HT1080 (cell line): Measurements from ENCODE around the gene TMPRSS9. TPM values are rescaled to one million over a fixed set of nuclear protein-coding genes. Genes with fewer than 3 reads are reported as not detected.
A peak's percentile ranks its signal among the peaks of the same experiment; 100 is the strongest.

Source experiments
- DNase-seq: peaks from one replicate; pipeline ENCODE4 v3.0.0-alpha.2; 2015; ENCODE audit warnings: low read depth
- total RNA-seq: library from RNA; depleted of rRNA; stranded (reverse); fragments of >200 nt; shearing (Covaris generic); gene quantifications from 2 replicates; pipeline ENCODE4 v1.2.3, GENCODE V29; 2014

TMPRSS9 gene
- total RNA-seq, 1 experiment from 2014 or later: not detected

DNA sequence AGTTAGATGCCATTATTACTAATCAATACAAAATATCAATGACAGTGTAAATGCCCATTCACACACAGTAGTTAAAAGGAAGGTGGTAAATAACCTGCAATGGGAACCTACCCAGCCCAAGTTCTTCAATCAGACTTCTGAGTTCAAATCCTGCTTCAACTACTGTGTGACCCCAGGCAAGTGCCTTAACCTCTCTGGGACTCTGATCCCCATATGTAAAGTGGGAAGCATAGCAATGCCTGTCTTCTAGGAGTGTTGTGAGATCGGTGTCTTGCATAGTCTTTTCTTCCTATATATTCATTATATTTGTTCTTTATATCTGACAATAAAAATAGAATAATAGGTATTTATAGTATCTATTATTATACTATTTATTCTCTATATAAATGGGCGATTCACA, 60.4 kb downstream of the TMPRSS9 start:
- no peak for DNase-seq

DNA sequence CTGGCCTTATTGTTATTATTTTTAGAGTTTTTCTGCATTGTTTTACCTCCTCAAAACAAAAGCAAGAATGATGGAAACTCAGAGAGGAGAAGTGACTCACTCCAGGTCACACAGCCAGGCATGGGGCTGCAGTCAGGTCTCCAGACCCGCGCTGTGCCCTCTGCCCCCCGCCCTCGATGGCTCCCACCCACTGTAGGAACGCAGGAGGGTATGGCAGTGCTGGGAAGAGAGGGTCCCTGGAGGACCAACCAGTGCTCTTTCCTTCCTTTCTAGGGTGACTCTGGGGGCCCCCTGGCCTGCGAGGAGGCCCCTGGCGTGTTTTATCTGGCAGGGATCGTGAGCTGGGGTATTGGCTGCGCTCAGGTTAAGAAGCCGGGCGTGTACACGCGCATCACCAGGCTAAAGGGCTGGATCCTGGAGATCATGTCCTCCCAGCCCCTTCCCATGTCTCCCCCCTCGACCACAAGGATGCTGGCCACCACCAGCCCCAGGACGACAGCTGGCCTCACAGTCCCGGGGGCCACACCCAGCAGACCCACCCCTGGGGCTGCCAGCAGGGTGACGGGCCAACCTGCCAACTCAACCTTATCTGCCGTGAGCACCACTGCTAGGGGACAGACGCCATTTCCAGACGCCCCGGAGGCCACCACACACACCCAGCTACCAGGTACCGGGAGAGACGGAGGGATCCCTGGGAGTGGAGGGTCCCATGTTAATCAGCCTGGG, 61.7 kb downstream of the TMPRSS9 start:
- no peak for DNase-seq

DNA sequence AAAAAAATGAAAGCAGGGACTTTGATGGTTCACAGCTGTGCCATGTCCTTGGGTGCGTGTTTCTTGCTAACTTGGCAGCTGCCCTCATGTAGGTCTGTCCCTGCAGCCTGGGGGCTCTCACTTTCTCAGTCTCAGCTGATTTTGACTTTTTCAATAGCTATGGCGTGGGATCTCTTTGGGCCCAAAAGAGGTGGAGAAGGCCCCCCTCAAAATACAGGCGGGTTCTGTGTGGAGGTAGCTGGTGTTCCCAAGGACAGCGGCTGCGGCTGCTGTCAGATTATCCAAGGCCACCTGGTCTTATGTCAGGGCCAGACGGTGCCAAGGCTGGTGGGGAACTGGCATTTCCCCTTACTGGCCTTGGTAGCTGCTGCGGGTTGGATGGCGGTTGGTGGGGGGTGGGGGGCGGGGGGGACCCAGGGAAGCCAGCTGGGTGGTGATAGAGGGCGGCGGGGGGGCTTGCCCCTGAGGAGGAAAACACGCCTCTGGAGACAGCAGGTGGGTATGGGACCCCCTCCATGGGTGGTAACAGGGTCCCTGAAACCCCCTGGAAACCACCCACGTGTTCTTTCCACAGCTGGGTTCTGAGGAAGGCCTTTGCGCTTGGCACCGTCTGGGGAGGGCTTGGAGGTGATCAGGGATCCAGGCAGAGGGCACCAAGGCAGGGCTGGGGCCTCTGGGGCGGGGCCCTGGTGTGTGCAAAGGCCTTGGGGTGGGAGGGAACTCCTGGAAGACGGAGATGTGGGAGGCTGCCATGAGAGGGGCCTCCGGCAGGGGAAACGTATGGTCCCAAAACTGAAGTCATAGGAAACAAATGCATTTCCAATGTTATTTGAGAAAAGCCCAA, 63.2 kb downstream of the TMPRSS9 start:
- no peak for DNase-seq

DNA sequence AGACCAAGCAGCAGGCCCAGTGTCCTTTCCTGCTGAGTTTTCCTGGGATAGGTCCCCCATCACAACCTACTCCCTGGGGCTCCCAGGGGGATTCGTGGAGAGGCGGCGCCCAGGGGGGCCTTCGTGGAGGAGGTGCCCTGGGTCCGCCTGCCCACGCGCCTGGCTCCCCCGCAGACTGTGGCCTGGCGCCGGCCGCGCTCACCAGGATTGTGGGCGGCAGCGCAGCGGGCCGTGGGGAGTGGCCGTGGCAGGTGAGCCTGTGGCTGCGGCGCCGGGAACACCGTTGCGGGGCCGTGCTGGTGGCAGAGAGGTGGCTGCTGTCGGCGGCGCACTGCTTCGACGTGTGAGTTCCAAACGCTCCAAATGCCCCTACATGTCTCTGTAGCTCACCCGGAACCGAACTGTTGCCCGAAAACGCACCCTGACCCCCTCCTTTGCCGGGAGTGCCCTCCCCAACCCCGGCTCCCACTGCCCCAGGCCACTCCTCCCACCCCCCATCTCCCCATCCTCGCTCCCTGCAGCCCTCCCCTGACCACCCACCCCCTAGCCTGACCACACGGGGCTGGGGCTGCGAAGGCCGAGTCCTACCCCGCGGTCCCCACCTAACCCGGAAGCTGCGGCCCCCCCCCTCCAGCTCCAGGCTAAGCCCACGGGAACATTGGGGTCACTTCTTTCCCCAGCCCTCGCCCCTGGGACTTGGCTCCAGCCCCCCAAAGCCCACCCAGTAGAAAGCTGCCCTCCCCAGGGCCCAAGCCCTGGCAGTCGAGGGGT, 64.0 kb downstream of the TMPRSS9 start:
- no peak for DNase-seq

DNA sequence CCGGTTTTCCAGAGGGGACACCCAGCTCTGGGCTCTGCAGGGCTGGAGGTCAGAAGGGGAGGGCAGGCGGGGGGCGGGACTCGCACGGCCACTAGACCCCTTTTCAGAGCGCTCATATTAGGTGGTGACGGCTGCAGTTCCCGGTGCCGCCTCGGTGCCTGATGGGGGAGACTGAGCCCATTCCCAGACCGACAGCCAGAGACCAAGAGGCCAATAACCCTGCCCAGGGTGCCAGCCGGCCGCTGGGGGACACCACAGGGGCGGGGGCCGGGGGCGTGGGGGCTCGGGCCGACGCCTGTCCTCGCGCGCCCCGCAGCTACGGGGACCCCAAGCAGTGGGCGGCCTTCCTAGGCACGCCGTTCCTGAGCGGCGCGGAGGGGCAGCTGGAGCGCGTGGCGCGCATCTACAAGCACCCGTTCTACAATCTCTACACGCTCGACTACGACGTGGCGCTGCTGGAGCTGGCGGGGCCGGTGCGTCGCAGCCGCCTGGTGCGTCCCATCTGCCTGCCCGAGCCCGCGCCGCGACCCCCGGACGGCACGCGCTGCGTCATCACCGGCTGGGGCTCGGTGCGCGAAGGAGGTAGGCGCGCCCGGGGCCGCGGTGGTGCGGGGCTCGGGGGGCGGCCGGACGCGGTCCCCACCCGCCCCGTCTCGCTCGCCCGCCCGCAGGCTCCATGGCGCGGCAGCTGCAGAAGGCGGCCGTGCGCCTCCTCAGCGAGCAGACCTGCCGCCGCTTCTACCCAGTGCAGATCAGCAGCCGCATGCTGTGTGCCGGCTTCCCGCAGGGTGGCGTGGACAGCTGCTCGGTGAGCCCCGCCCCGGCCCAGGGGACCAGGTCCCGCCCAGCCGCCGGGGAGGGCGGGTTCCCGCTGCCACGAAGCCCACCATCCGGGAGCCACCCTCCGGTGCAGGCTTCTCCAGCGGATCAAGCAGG, 64.9 kb downstream of the TMPRSS9 start:
- no peak for DNase-seq

DNA sequence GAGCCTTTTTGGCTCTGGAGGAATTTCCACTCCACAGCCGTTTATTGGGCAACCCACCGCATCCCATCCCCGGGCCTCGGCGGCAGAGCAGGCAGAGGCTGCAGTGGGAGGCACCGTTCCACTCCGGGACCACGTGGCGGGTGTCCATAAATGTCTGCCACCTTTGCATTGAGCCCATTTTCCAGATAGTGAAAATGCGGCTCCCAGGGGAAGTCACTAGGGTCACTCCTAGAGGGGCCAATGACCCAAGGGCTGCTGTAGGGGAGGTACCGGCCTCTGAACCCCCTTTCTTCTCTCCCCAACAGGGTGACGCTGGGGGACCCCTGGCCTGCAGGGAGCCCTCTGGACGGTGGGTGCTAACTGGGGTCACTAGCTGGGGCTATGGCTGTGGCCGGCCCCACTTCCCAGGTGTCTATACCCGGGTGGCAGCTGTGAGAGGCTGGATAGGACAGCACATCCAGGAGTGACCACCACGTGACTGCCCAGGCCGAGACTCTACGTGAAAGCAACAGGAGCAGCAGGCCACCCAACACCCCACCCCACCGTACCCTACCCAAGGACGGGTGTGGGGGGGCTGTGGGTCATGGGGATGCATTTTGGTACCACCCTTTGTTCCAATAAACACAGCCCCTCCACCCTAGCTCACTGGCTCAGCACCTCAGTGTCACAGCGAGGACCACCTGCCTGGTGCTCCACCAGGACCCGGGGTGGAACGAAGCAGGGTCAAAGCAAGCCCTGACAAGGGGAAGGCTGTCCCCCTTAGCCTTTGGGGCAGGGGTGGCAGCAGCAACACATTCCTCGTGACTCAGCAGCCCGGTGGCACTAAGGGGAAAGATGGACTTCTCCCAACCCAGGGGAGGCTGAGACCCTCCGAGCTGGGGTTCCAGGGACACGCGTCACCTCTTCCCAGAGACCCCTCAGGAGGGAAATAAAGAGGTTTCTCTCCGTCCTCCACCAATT, 65.8 kb downstream of the TMPRSS9 start:
- DNase-seq: no peak

DNA sequence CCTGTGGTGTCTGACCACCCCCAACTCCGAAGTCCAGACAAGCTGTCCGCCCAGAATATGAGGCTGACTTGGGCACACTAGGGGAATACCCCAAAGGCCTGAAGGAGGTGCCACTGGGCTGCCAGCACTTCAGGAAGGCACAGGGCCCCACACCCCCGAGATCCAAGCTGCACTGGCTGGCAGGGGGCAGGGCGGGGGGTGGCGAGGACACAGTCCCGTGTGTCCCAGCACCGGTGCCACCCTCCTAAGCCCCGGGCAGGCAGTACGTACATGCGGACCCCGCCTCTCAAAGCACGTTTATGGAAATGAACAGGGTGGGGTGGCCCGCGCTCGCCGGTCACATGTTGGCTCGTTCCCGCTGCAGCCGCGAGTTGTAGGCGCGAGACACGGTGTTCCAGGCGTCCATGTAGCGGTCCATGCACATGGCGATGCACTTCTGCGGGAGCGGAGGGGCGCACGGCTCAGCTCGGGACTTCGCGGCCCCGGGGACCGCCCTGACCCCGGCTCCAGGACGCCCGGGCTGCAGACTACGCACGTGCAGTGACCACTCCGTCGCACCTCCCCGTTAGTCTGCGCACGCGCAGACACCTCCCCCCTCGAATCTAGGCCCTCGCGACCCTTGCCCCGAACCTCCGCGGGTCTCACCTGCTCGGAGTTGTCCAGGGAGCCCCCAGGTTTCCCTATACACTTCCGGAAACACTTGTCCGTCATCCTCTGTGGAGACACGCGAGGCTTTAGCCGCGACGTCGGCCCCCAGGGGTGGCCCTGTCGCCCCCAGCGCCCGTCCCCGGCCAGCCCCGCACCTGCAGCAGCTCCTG, 66.8 kb downstream of the TMPRSS9 start:
- DNase-seq: peak; percentile 58

DNA sequence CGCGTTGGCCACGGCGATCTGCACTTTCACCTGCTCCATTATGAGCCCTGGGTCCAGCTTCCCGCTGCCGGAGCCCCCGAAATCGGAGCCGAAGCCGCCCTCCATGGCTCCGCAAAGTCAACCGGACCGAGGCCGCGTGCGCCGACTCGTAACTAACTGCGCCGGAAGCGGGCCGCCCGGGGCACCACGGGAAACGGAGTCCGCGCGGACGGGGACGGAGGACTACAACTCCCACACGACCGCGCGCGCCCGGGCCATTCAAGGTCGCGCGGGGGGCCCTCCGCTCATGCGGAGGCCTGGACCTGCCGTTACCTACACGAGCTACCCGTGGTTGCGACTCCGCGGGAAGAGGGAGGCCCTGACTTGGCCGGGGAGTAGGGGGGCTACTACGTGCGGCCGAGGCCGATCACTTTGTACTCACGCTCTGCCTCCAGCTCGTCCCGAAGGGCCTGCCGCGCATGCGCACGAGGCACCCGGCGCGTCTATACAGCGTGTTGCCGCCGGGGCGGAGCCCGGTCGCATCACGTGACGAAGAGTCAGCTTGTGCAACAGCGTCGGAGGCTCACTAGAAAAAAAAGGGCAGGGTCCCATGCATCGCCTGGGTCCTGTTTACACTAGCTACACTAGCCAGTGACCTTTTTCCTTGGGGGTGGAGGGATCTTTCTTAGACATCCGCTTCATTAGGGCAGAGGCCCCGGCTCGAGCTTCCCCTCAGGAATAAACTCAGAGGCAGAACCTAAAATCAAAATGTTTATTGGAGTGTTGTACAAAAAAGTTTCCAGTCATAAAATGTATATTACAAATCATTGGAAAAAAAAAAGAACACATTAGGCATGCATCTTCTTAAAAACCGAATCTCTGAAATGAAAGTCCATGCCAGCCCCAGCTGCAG, 67.6 kb downstream of the TMPRSS9 start, which contains the start of gene TIMM13:
TIMM13 (minus strand) TSS at position 158 of the 892 bp plus-strand sequence; CDS start at position 105, 53 bp downstream.
- peak; percentile 91 for DNase-seq

DNA sequence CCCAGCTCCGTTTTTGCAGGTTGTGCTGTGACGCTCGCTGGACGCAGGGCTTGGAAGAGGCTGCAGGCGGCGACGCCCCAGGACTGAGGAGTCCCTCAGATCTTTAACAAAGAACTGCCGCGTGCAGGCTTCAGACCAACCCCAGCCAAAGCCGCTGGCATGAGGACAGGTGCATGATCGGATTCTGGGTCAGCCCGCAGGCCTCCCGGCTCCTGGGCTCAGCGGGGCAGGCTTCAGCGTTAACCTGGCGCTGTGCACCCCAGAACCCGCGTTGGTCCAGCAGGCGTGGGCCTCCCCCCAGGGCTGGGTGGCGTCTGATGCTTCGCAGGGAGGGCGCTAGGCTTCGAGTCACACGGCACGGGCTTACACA, 68.2 kb downstream of the TMPRSS9 start:
- DNase-seq: no peak

DNA sequence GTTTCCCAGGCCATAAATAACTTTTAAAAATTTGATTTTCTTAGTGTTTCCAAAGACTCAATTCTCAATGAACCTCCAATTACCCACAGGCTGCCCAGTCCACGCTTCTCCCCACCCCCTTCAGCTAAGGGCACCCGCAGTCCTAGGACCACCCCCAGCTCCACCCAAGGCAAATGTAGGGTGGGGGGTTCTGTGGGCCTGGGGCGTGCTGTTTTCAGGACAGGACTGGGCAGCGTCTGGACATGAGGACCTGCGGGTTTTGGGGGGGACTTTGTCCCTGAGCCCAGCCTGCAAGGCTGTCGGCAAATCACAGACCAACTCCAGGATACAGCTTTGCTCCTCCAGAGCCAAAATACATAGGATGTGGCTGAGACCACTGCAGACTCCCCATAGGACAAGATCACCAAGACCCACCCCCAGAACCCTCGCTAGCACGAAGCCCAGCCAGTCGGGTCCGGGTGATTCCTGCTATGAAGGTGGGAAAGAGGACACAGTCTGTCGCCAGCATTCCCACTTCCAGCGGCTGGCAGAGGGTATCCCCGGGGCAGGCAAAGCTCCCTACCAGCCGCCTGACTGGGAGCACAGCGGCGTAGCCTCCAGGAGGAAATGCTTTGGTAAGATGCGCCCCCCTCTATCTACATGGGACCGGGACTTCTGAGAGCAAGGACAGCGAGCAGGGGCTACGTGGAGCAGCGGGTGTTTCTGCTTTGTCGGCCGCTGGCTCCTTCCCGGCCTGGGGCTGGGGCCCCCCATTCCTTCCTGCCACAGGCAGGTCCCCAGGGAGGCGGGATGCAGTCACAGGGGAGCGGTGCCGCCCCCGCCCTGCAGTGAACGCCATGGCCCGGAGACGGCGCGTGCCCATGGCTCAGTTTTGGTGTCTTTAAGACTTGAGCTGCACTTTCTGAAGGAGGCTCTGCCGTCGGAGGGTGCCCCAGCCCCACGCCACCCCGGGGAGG, 69.0 kb downstream of the TMPRSS9 start:
- no peak for DNase-seq

DNA sequence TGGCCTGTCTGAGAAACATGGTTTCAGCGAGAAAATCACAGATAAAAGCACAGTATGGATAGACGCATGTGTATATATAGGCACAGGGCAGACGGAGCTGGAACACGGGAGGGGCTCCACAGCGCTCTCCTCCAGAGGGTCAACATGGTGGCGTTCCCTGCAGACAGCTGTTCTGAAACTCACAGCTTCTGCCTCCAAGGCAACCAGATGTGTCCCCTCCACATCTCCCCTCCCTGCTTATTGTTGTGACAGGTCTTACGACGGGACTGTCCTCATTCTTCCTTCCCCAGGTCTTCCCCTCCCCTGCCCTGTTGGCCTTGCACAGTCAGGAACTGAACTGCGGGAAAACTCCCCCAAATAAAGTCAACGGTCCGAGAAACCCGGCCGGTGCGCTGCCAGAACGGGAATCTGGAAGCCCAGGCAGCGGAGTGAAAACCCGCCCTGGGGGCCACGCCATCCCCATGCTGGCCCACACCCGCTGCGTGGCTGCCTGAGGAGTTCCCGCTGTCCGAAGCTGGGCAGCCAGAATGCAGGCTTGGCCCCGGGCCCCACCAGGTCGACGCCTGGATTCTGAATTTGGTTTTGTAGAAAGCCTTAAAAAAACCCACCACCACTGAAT, 70.0 kb downstream of the TMPRSS9 start:
- no peak for DNase-seq

DNA sequence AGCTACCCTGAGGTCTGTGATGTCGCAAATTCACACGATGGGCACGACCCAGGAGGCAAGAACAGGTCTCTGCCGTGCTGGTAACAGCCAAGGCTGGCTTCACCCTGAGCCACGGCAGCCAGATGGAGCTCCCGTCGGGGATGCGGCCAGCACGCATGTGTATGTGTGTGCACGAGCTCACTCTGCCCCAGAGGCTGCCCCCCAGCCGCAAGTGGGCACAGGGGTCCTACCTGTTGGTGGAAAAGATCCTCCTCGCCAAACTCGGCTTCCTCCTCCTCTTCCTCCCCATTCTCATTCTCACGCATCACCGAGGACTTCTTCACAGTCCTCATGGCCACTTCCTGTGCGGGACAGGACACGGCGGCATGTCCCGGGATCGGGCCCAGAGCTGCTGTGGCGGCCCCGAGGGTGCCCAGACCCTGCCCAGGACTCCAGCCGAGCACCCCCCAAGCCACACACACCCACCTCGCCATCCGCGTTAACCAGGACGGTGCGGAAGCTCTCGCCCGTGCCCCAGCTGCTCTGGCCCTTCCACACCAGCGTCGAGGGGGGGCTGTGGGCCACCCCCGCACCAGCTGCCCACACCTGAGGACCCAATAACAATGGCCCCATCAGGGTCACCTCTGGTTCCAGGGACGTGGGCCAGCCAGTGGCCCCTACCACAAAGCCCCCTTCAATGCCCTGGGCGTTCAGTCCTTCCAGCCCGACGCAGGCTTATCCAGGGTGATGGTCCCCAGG, 71.4 kb downstream of the TMPRSS9 start:
- DNase-seq: no peak

DNA sequence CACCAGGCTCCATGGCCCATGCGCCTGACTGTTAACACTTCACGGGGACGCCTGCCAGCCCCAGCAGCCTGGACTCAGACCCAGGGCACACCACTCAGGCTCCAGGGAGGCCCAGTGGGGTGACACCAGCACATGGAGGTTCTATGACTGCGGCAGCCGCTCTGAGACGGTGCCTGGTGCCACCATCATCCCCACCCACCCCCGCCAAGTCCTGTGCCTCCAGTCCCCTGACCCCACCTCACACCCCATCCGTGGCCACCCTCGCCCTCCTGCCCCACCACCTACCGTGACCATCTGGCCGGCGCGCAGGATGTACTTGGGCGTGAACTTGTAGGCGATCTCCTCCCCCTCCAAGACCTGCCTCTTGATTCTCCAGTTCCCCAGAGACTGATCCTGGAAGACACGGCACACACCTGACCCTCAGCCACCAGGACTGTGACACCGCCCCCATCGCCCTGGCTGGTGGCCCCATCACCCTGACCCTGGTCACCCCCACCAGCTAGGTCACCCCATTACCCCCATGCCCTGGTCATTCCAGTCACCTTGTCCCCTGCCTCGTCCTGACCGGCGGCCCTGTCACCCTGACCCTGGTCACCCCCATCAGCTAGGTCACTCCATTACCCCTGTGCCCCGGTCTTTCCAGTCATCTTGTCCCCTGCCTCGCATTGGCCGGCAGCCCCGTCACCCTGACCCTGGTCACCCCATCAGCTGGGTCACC, 72.2 kb downstream of the TMPRSS9 start:
- no peak for DNase-seq

DNA sequence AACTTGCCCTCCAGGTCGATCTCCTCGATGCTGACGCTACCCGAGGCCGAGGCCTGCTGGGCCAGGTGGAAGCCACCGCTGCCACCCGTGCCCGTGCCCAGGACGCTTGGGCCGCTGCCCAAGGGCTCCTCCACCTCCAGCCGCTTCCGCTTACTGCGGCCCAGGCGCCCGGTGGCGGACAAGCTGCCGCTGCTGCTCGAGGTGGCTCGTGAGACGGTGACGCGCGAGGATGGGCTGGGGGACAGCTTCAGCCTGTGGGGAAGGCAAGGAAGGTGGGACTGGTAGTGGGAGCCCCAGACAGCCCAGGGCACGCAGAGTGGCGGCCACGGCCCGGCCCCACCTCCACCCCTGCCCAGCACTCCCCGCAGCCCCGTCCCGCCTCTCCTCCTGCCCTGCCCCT, 73.8 kb downstream of the TMPRSS9 start:
- no peak for DNase-seq

DNA sequence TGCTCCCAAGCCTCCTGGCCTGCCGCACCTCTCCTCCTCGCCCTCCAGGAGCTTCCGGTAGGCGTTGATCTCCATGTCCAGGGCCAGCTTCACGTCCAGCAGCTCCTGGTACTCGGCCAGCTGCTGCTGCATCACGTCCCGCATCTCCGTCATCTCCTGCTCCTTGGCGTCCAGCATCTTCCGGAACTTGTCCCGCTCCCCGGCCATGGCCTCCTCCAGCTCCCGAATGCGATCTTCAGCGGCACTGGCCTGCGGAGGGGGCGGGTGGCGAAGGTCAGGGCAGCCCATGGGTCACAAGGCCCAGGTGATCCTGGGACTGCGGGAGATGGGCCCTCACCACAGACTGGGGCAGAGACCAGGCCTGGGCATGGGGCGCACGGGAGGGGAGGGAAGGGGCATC, 74.2 kb downstream of the TMPRSS9 start:
- DNase-seq: no peak
